NOMO-1 (cell line): ENCODE measurements around the gene CAVIN4.
A peak's percentile ranks its signal among the peaks of the same experiment; 100 is the strongest.

Experiments used
- DNase-seq, 2 experiments: peaks; one replicate each; lab custom pipeline; 2025; ENCODE audit not compliant: unreplicated experiment in 2 of 2; lab: John Stamatoyannopoulos, UW

The CAVIN4 gene

DNA sequence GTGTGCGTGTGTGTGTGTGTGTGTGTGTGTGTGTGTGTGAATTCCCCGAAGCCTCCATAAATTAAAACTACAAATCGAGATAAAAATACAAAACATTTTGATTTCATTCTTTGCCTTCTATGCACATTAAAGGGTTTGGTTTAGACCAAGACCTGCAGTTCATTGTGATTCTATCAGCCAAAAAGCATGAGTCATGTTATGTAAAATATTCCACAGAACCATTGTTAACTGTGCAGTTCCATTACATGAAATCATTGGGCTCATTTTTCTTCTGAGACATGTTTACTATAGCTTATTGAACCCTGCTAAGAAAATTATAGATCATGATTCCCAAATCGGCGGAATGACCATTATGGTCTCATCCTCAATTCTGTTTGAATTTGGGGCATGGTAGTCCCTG is 11.7 kb downstream of the CAVIN4 start:
- no peak for DNase-seq

DNA sequence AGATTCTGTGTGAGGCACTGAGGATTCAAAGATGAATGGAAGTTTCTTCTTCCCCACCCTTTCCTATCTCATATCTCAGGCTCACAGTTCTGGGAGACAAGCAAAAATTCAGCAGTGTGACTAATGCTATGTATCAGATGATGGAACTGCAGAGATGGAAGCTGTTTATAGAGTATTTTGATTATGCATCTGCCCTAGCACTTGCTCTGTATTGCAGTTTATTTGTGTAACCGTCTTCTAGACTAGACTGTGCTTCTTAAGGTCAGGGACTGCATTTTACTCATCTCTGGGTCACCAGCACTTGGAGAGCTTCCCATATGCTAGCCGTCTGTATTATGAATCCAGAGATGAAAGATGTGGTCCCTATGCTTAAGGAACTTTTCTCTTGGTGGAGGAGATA is 12.6 kb downstream of the CAVIN4 start:
- DNase-seq: no peak

DNA sequence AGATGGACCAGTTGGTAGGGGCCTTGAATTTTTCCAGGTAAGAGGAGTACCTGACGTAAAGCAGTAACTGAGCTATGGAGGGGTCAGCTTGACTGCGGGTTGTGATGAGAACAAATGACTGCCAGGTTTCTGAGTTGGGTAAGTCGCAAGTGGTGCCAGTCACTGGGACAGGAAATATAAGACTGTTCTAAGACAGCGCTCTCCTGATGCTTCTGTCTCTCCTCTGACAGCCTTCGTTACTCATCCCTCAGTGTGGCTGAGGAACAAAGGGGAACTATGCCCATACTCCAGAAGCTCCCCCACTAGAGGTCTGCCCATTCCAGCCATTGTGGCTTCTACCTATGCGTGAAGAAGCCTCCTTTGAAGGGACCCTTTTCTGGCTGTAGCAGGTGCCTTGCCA is 13.3 kb downstream of the CAVIN4 start:
- no peak for DNase-seq

DNA sequence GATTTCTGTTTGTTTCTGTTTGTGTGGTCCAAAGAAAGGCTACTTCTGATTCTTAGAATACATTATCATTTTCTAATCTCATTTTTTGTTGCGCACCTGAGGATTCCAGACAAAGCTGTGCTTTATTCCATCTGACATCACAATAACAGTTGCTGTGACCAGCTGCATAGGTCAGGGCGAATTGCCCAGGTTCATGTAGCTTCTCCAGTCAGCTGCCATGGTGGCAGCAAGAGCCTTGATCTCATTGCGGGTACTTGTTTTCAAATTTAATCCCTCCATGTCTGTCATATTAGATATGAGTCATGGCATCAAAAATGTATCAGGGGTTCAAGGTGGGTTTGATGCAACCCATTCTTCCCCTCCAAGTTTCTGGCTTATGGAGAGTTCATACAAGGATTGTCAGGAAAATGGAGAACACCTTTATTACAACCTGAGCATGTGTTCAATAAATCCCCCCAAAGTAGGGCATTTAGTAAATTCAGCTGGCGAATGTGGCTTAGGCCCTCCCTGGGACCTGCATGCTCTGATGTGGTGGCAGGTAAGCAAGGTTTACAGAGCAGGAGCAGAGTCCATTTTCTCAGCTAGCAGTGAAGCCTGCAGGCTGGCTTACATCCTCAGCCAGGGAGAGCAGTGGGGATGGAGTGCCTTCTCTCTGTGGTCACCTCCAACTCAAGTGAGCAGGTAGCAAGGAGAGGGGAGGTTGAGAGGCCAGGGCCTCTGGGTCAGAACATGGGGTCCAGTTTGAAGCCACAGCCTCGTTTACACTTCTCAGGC is 13.9 kb downstream of the CAVIN4 start:
- DNase-seq: no peak

DNA sequence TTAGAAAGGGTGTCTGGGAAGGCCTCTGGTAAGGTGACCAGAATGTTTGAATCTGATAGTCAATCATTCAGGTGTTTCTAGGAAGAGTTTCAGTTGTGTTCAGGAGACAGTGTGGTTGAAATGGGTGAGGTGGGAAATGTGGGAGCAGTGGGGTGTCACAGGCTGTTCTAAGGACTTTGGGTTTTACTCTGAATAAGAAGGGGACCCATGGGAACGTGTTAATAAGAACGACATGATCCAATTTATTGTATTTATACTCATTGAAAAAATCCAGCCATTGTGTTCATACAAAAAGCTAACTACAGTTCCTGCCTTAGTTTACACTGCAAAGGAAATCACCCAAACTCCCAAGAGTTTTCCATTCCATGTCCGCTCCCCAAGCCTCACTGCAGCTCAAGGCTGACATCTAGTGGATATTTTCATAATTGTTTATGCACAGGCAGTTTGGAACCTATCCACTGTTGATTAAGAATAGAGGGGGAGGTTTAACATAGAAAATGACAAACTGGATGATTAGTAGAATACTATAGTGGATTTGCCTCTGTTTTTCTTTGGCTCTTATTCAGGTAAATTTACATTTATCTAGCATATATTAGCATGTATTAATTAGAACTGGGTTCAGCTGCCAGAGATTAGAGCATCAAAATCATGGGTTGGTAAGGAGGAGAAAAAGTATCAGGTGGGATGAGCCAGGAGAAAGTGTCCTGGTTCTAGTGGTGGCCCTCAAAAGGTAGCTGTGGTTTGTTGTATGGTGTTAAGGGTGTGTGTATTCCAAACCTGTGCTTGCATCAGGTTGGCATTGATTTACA is 17.7 kb downstream of the CAVIN4 start:
- peak in 1 of 2 experiments; percentile 5 for DNase-seq

DNA sequence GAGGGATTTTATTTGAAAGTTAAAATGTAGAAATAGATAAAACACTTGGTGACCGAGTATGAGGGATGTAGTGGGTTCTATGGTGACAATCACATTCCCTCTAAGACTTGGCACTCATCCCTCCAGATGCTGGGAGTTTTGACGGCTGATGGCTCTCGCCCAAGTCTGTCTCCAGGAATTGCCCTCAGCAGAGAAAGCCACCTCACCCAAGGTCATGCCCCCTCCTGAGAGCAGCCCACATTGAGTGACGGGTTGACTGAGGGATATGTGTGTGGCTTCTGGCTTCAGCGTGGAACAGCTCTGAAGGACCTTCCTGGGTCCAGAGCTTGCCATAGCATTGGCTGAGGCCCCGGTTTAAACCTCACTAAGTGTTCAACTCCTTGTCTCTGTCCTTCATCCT is 19.4 kb downstream of the CAVIN4 start:
- DNase-seq: no peak

DNA sequence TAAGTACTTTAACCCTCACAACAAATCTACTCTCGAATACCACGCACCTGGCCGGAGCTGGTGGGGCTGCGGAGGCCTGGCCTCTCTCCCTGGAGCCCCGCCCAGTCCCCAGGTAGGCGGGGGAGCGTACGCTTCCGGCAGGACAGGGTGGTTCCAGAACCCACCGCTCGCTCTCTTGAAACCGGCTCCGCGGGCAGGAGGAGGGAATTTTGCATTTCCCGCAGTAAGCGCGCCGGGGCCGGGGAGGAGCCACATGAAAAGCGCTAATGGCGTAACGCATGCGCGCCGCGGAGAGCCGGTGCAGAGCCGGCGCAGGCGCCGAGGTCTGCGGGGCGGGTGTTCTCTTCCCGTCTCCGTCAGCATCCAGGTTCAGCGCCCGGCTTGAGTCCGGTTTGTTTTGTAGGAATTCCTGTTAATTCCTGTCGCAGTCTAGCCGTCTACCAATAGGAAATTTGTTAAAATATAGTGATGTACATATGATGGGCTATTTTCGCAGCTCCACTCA is 20.8 kb downstream of the CAVIN4 start:
- peak; percentile 47 to 52 for DNase-seq

DNA sequence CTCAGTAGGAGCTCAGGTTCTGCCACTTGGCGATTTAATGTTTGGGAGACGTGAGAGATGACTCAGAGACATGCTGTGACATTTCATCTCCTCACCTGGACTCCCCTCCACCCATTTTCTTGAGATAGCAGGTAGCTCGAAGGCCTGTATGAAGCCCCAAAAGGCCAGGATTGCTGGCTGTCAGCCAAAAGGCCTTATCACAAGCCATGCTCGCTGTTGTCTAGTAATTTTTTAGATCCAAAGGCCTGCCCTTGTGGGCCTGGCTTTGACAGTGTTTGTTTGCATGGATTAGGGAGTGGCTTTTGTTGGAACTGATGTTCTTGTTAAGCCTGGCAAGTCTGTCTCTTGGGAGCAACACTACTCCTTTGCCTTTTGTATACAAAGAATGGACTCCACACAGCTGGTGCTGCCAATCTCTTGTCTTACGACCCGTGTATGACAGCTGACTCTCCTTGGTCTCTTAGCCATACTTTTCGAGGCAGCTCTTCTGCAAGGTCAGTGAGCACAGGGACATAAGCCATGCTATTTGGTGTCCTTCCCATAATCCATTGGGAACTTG is 22.7 kb downstream of the CAVIN4 start:
- DNase-seq: no peak

DNA sequence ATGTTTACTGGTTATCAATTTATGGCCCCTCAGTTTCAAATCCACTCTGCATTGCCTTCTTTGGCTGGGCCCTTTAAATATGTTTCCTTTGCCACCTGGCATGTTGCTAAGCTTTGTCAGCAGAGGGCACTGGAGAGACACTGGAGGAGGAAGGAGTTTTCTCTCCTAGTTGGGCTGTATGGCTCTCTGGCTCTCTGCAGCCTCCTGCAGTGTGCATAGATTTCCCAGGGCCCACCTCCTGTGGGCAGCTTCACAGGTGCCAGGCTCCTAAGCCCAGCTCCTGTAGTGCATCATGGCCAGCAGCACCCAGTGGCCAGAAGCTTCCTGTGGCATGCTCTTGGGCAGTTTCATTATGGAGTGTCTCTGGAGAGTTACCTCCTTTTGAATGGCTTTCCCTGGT is 23.3 kb downstream of the CAVIN4 start:
- peak; percentile 44 to 61 for DNase-seq

DNA sequence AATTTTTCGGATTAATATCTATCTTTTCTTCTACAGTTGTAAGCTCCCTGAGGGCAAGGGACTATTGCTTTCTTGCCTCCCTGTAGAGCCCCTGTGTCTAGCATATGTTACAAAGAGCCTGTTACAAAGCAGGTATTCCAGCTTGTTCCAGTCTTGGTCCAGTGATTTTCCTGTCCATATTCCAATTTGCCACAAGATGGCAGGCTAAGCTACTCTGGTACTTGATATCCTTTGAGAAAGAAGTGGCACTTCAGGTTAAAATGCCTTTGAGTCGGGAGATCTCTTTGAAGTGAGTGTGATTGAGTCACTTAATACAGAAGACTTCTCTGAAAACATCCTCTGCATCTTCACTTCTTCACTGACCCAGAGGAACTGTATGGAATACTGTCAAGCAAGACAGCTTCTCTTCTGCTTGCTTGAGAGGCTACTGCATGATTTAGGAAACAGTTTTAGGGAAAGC is 24.5 kb downstream of the CAVIN4 start:
- peak in 1 of 2 experiments; percentile 11 for DNase-seq

DNA sequence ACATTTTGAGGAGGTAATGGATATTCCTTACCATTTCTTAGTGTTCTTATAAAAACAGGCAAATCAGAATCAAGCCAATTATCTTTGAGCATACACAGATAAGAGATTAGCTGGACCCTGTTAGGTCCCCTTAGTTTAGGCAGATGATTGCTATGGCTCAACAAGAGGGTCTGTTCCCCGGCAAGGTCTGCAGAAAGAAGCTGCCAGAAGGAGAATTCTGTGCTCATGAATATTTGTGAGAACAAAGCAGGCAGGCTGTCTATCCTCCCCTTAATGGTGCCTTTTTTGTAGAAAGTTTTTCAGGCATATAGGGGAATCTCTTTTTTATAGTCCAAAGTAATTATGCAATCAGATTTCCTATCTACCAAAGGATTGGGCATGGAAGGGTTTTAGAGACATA is 27.5 kb downstream of the CAVIN4 start:
- no peak for DNase-seq

DNA sequence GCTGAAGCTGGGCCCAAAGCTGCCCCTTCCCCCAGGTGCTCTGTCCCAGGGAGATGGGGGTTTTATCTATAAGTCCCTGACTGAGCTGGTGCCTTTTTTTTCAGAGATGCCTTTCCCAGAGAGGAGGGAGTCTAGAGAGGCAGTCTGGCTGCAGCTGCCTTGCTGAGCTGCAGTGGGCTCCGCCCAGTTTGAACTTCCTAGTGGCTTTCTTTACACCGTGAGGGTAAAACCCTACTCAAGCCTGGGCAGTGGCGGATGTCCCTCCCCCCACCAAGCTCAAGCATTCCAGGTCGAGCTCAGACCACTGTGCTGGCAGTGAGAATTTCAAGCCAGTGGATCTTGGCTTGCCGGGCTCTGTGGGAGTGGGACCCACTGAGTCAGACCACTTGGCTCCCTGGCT is 41.3 kb downstream of the CAVIN4 start:
- DNase-seq: no peak

DNA sequence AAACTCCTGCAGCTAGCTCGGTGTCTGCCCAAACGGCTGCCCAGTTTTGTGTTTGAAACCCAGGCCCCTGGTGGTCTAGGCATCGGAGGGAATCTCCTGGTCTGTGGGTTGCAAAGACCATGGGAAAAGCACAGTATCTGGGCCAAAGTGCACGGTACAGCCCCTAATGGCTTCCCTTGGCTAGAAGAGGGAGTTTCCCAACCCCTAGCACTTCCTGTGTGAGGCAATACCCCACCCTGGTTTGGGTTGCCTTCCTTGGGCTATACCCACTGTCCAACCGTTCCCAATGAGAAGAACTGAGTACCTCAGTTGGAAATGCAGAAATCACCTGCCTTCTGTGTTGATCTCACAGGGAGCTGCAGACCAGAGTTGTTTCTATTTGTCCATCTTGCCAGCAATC is 41.8 kb downstream of the CAVIN4 start:
- no peak for DNase-seq

DNA sequence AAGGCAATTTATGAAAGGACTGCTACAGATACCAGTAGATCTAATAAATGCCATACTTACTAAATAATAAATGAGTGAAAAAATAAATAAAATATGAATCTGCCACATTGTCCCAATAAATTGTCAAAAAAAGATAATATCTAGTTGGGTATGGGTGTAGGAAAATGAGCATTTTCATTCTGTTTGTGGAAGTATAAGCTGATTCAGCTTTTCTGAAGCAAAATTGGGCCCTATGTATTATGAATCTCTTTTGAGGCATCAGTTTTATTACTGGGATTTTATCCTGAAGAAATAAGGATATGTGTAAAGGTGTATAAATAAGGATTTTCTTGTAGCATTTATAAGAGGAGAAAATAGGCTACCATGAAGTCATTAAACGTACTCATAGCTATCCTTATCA is 46.1 kb downstream of the CAVIN4 start:
- no peak for DNase-seq

DNA sequence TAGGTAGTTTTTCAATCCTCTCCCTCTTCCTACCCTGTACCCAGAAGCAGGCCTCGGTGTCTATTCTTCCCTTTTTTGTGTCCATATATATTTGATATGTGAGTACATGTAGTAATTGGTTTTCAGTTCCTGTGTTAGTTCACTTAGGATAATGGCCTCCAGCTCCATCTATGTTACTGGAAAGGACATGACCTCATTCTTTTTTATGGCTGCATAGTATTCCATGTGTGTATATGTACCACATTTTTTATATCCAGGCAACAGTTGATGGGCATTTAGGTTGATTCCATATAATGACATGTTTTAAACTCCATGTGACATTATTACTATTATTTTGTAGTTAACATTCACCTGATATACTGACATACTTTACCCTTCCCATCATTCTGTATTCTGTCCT is 49.1 kb downstream of the CAVIN4 start:
- DNase-seq: no peak

DNA sequence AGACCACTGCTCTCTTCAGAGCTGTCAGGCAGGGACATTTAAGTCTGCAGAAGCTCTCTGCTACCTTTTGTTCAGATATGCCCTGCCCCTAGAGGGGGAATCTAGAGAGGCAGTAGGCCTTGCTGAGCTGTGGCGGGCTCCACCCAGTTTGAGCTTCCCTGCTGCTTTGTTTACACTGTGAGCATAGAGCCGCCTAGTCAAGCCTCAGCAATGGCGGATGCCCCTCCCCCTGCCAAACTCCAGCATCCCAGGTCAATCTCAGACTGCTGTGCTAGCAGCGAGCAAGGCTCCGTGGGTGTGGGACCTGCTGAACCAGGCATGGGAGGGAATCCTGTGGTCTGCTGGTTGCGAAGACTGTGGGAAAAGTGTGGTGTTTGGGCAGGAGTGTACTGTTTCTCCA is 59.9 kb downstream of the CAVIN4 start:
- DNase-seq: no peak
